Type B pancreatic cell (in vitro differentiated cells): ENCODE results near the gene MGAT4C. TPM values are rescaled to one million over a fixed set of nuclear protein-coding genes. Genes with fewer than 3 reads are reported as not detected.

Source experiments
- DNase-seq: peaks from one replicate; pipeline ENCODE4 v3.0.0; 2021; ENCODE audit warnings: mixed read lengths; ENCODE audit not compliant: unreplicated experiment; ENCODE audit errors: extremely low spot score
- H3K27ac Mint-ChIP-seq: 2 replicates; pipeline ENCODE4 v1.8.0; 2021; ENCODE audit warnings: mild to moderate bottlenecking, mixed read lengths
- H3K27me3 Mint-ChIP-seq: 2 replicates; pipeline ENCODE4 v1.8.0; 2021; ENCODE audit warnings: mixed read lengths
- H3K36me3 Mint-ChIP-seq: 2 replicates; pipeline ENCODE4 v1.8.0; 2021; ENCODE audit warnings: mixed read lengths
- H3K4me1 Mint-ChIP-seq: one replicate; pipeline ENCODE4 v1.8.0; 2021; ENCODE audit warnings: mixed read lengths; ENCODE audit not compliant: unreplicated experiment
- H3K4me3 Mint-ChIP-seq: 2 replicates; pipeline ENCODE4 v1.8.0; 2021; ENCODE audit warnings: mild to moderate bottlenecking, mixed read lengths
- H3K9me3 Mint-ChIP-seq: 2 replicates; pipeline ENCODE4 v1.8.0; 2021; ENCODE audit warnings: mixed read lengths
- CTCF ChIP-seq: fragments of 200-600 bp; sonication (generic); conservative IDR thresholded peaks from 2 replicates; pipeline ENCODE4 v1.5.0; 2021; ENCODE audit warnings: antibody characterized with exemption, mild to moderate bottlenecking
- total RNA-seq: library from RNA; stranded (reverse); gene quantifications from 2 replicates; pipeline ENCODE4 v1.2.1, GENCODE V29; 2021; ENCODE audit warnings: low replicate concordance

MGAT4C gene
- total RNA-seq, 1 donor from 2014 or later: 8.0 TPM

- no peaks in the 10 kb centered on the region for H3K36me3 Mint-ChIP-seq
- TF ChIP-seq CTCF: no peak
- H3K4me1 Mint-ChIP-seq: no peaks in the 10 kb centered on the region
- H3K4me3 Mint-ChIP-seq: no peak overlapping the region
- no peak for DNase-seq
- H3K27ac Mint-ChIP-seq: no peak overlapping the region
- peaks cover 3% of the 10 kb centered on the region for H3K27me3 Mint-ChIP-seq
- peaks cover 6% of the 10 kb centered on the region for H3K9me3 Mint-ChIP-seq
Measured at GRCh38 chr12:86283620-86284019, 27.4 kb upstream of the MGAT4C start.

- Mint-ChIP-seq H3K36me3 (no peaks in the 10 kb centered on the region), H3K27ac (no peak overlapping the region), H3K4me3 (no peak overlapping the region), H3K4me1 (no peaks in the 10 kb centered on the region), H3K9me3 (peaks cover 18% of the 10 kb centered on the region), H3K27me3 (no peaks in the 10 kb centered on the region)
- no peak for TF ChIP-seq CTCF
- no peak for DNase-seq
Measured at GRCh38 chr12:86275356-86275755, 19.2 kb upstream of the MGAT4C start.

- peak overlapping the region; percentile 85 for H3K4me3 Mint-ChIP-seq
Measured at GRCh38 chr12:86265329-86265695, 9.1 kb upstream of the MGAT4C start.

GRCh38 chr12:86264451-86265328 lies 8.5 kb upstream of the MGAT4C start:
- Mint-ChIP-seq H3K27me3 (no peaks in the 10 kb centered on the region), H3K4me3 (peak overlapping the region; percentile 85)

More at GRCh38 chr12:86265329-86265695, 9.1 kb upstream of the MGAT4C start:
- H3K4me1 Mint-ChIP-seq: no peaks in the 10 kb centered on the region
- peaks cover 5% of the 10 kb centered on the region for H3K9me3 Mint-ChIP-seq
- H3K36me3 Mint-ChIP-seq: no peaks in the 10 kb centered on the region
- H3K27me3 Mint-ChIP-seq: no peaks in the 10 kb centered on the region
- DNase-seq: no peak
- TF ChIP-seq CTCF: no peak
- peak overlapping the region; percentile 93 for H3K27ac Mint-ChIP-seq

GRCh38 chr12:86261578-86261977 lies 5.4 kb upstream of the MGAT4C start:
- H3K36me3 Mint-ChIP-seq: no peaks in the 10 kb centered on the region
- peaks cover under 1% of the 10 kb centered on the region for H3K4me1 Mint-ChIP-seq
- DNase-seq: no peak
- no peak overlapping the region for H3K4me3 Mint-ChIP-seq
- H3K27me3 Mint-ChIP-seq: no peaks in the 10 kb centered on the region
- no peak overlapping the region for H3K27ac Mint-ChIP-seq
- TF ChIP-seq CTCF: no peak
- H3K9me3 Mint-ChIP-seq: peaks cover 5% of the 10 kb centered on the region

More at GRCh38 chr12:86264451-86265328, 8.5 kb upstream of the MGAT4C start:
- TF ChIP-seq CTCF: no peak
- Mint-ChIP-seq H3K9me3 (peaks cover 5% of the 10 kb centered on the region), H3K36me3 (no peaks in the 10 kb centered on the region), H3K4me1 (no peaks in the 10 kb centered on the region), H3K27ac (peak overlapping the region; percentile 93)
- no peak for DNase-seq
